Liver (tissue), 3 donors: ENCODE measurements around the gene ISCU.

Source experiments
- EGR1 ChIP-seq, 2 donors: IDR thresholded peaks; 2 replicates each; pipeline ENCODE4 v1.6.1; 2016 to 2018; ENCODE audit warnings: antibody characterized with exemption in 2 of 2, low read depth in 2 of 2
- GABPA ChIP-seq, 2 donors: IDR thresholded peaks in 1 of 2; conservative IDR thresholded peaks in 1 of 2; 2 replicates each; pipeline ENCODE4 v1.6.1; 2016; ENCODE audit warnings: antibody characterized with exemption in 2 of 2, mild to moderate bottlenecking in 1 of 2, moderate library complexity in 1 of 2
- HNF4A ChIP-seq, 2 donors: conservative IDR thresholded peaks; 2 replicates each; pipeline ENCODE4 v1.6.1; 2016; ENCODE audit warnings: antibody characterized with exemption in 2 of 2, mild to moderate bottlenecking in 2 of 2
- HNF4G ChIP-seq: IDR thresholded peaks from 2 replicates; pipeline ENCODE4 v1.6.1; 2016; ENCODE audit warnings: antibody characterized with exemption
- JUND ChIP-seq, 2 donors: IDR thresholded peaks; 2 replicates each; pipeline ENCODE4 v1.6.1; 2016; ENCODE audit warnings: antibody characterized with exemption in 2 of 2
- NR2F2 ChIP-seq: IDR thresholded peaks from 2 replicates; pipeline ENCODE4 v1.6.1; 2016; ENCODE audit warnings: antibody characterized with exemption
- RAD21 ChIP-seq, 2 donors: IDR thresholded peaks; 2 replicates each; pipeline ENCODE4 v1.6.1; 2016; ENCODE audit warnings: antibody characterized with exemption in 2 of 2, mild to moderate bottlenecking in 2 of 2
- REST ChIP-seq: IDR thresholded peaks from 2 replicates; pipeline ENCODE4 v1.6.1; 2016; ENCODE audit warnings: antibody characterized with exemption, mild to moderate bottlenecking
- SP1 ChIP-seq: IDR thresholded peaks from 2 replicates; pipeline ENCODE4 v1.6.1; 2018; ENCODE audit warnings: antibody characterized with exemption, mild to moderate bottlenecking
- TAF1 ChIP-seq: conservative IDR thresholded peaks from 2 replicates; pipeline ENCODE4 v1.6.1; 2016; ENCODE audit warnings: antibody characterized with exemption, mild to moderate bottlenecking
- YY1 ChIP-seq: IDR thresholded peaks from 2 replicates; pipeline ENCODE4 v1.6.1; 2016; ENCODE audit warnings: antibody characterized with exemption, mild to moderate bottlenecking
- TF ChIP-seq, protein P1 (sequence below): fragments of 150-350 bp; IDR thresholded peaks from 2 replicates; pipeline ENCODE4 v1.5.1; 2017; ENCODE audit warnings: improper control_type of control experiment, low read depth, low read length; ENCODE audit not compliant: missing input control
- TF ChIP-seq, protein P2 (sequence below): IDR thresholded peaks from 2 replicates; pipeline ENCODE4 v1.6.1; 2016; ENCODE audit warnings: antibody characterized with exemption
- TF ChIP-seq, protein P3 (sequence below): IDR thresholded peaks from 2 replicates; pipeline ENCODE4 v1.6.1; 2016; ENCODE audit warnings: antibody characterized with exemption
- donor health status: healthy.
- donor health status: healthy.

DNA sequence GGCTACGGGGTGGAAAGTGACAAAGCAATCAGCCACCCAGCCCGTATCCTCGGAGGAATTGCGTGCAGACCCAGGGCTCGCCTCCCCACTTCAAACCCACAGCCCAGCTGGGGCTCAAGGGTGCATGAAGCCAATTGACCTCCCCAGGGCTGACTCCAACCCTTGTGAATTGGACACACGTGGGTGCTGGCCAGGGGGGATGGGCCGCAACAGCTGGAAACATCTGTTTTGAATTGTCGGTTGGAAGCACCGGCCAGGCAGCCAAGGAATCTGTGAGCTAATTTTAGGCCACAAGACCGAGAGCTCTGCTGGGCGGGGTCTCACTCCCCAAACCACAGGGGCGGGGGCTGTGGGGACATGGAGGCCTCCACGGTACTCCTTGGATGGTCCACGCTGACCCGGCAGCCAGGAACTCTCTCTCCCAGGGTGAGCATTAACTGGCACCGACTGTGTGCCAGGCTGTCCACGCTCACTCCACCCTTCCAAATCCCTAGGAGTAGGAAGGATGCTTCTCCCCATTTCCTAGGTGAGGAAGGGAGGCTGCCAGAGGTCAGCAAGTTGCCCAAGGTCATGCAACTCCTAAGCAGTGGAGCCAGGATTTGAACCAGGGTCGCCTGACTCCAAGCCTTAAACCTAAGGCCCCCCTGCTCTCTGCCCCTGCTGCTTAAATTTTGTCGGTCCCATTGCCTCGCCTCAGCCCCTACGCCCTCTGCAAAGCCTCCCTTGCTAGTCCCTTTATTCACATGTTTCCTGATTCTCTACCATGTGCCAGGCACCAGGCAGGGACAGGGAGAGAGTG lies 47.3 kb downstream of the ISCU start:
- TF ChIP-seq, protein P1, sequence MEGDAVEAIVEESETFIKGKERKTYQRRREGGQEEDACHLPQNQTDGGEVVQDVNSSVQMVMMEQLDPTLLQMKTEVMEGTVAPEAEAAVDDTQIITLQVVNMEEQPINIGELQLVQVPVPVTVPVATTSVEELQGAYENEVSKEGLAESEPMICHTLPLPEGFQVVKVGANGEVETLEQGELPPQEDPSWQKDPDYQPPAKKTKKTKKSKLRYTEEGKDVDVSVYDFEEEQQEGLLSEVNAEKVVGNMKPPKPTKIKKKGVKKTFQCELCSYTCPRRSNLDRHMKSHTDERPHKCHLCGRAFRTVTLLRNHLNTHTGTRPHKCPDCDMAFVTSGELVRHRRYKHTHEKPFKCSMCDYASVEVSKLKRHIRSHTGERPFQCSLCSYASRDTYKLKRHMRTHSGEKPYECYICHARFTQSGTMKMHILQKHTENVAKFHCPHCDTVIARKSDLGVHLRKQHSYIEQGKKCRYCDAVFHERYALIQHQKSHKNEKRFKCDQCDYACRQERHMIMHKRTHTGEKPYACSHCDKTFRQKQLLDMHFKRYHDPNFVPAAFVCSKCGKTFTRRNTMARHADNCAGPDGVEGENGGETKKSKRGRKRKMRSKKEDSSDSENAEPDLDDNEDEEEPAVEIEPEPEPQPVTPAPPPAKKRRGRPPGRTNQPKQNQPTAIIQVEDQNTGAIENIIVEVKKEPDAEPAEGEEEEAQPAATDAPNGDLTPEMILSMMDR, result no peak
- TF ChIP-seq GABPA (IDR thresholded peaks at IDR 0.05 in 1 of 2, conservative IDR thresholded peaks at IDR 0.05 in 1 of 2), result no peak
- no peak for TF ChIP-seq TAF1
- TF ChIP-seq YY1, result no peak
- TF ChIP-seq RAD21 (IDR thresholded peaks at IDR 0.05), result no peak
- TF ChIP-seq JUND (IDR thresholded peaks at IDR 0.05), result no peak
- TF ChIP-seq HNF4G, result no peak
- no peak for TF ChIP-seq SP1
- TF ChIP-seq, protein P2, sequence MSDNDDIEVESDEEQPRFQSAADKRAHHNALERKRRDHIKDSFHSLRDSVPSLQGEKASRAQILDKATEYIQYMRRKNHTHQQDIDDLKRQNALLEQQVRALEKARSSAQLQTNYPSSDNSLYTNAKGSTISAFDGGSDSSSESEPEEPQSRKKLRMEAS, result no peak
- TF ChIP-seq REST, result no peak
- TF ChIP-seq NR2F2, result no peak
- TF ChIP-seq, protein P3, sequence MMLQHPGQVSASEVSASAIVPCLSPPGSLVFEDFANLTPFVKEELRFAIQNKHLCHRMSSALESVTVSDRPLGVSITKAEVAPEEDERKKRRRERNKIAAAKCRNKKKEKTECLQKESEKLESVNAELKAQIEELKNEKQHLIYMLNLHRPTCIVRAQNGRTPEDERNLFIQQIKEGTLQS, result no peak
- no peak for TF ChIP-seq EGR1 (IDR thresholded peaks at IDR 0.05; ENCODE audit: low read depth in 2 of 2)
- TF ChIP-seq HNF4A (conservative IDR thresholded peaks at IDR 0.05), result no peak
